GM23338 (cell line): Measurements from ENCODE around the gene NT5DC3. TPM values are rescaled to one million over a fixed set of nuclear protein-coding genes. Genes with fewer than 3 reads are reported as not detected.

ENCODE experiments used
- ATAC-seq: fragments of 200-7000 bp; cut with Tn5 transposase; 3 replicates; pipeline ENCODE4 v1.9.1; 2020
- DNase-seq: peaks from one replicate; pipeline ENCODE4 v3.0.0-alpha.2; 2015; ENCODE audit warnings: low spot score
- H2AFZ ChIP-seq: fragments of 200-600 bp; sonication (generic); 2 replicates; pipeline ENCODE4 v1.8.0; 2016; ENCODE audit warnings: antibody characterized with exemption, mild to moderate bottlenecking, moderate library complexity
- H3F3A ChIP-seq: fragments of 200-600 bp; sonication (generic); replicated peaks from 2 replicates; pipeline ENCODE4 v1.8.0; 2017; ENCODE audit warnings: antibody characterized with exemption, mixed run types, low read depth
- H3K27ac ChIP-seq: fragments of 200-600 bp; sonication (generic); 2 replicates; pipeline ENCODE4 v1.6.1; 2016; ENCODE audit warnings: low read depth
- H3K27me3 ChIP-seq: fragments of 200-600 bp; sonication (generic); 2 replicates; pipeline ENCODE4 v1.8.0; 2016; ENCODE audit warnings: mild to moderate bottlenecking, mixed run types, moderate library complexity; ENCODE audit not compliant: insufficient read depth
- H3K36me3 ChIP-seq: fragments of 200-600 bp; sonication (generic); 2 replicates; pipeline ENCODE4 v1.8.0; 2016; ENCODE audit warnings: mild to moderate bottlenecking; ENCODE audit not compliant: insufficient read depth
- H3K4me1 ChIP-seq: fragments of 200-600 bp; sonication (generic); 2 replicates; pipeline ENCODE4 v1.8.0; 2016; ENCODE audit warnings: mild to moderate bottlenecking, moderate library complexity; ENCODE audit not compliant: insufficient read depth
- H3K4me2 ChIP-seq: fragments of 200-600 bp; sonication (generic); 2 replicates; pipeline ENCODE4 v1.7.1; 2017; ENCODE audit warnings: mixed run types
- H3K4me3 ChIP-seq: fragments of 200-600 bp; sonication (generic); 2 replicates; pipeline ENCODE4 v1.6.1; 2016; ENCODE audit warnings: mixed run types
- H3K79me2 ChIP-seq: fragments of 200-600 bp; sonication (generic); replicated peaks from 2 replicates; pipeline ENCODE4 v1.8.0; 2017; ENCODE audit warnings: mild to moderate bottlenecking; ENCODE audit not compliant: insufficient read depth
- H3K9me2 ChIP-seq: fragments of 200-600 bp; sonication (generic); 2 replicates; pipeline ENCODE4 v1.8.0; 2017; ENCODE audit not compliant: insufficient read depth
- H4K20me1 ChIP-seq: fragments of 200-600 bp; sonication (generic); replicated peaks from 2 replicates; pipeline ENCODE4 v1.8.0; 2017; ENCODE audit warnings: mild to moderate bottlenecking; ENCODE audit not compliant: insufficient read depth
- H3K27ac Mint-ChIP-seq: 2 replicates; pipeline ENCODE4 v1.8.0; 2020; ENCODE audit warnings: inconsistent platforms, mild to moderate bottlenecking, moderate library complexity, mixed read lengths
- H3K27me3 Mint-ChIP-seq: 3 replicates; pipeline ENCODE4 v1.8.0; 2022; ENCODE audit warnings: low read depth, mild to moderate bottlenecking, moderate library complexity, mixed read lengths, inconsistent platforms; ENCODE audit not compliant: insufficient read depth, poor library complexity
- H3K36me3 Mint-ChIP-seq: 3 replicates; pipeline ENCODE4 v1.8.0; 2021; ENCODE audit warnings: low read depth, mild to moderate bottlenecking, inconsistent platforms, moderate library complexity, mixed read lengths
- H3K4me1 Mint-ChIP-seq: 3 replicates; pipeline ENCODE4 v1.8.0; 2020; ENCODE audit warnings: mild to moderate bottlenecking, inconsistent platforms, mixed read lengths
- H3K4me3 Mint-ChIP-seq: 3 replicates; pipeline ENCODE4 v1.8.0; 2021; ENCODE audit warnings: moderate library complexity, mild to moderate bottlenecking, inconsistent platforms, mixed read lengths
- H3K9me3 Mint-ChIP-seq: 3 replicates; pipeline ENCODE4 v1.8.0; 2020; ENCODE audit warnings: moderate library complexity, mild to moderate bottlenecking, inconsistent platforms, mixed read lengths
- CREB1 ChIP-seq: fragments of 250-450 bp; sonication (Bioruptor Pico); IDR thresholded peaks from 2 replicates; pipeline ENCODE4 v1.5.0; 2020; ENCODE audit warnings: low read depth, mild to moderate bottlenecking, moderate library complexity
- CTCF ChIP-seq, 2 experiments: fragments of 200-600 bp in 1 of 2; sonication (generic) in 1 of 2; conservative IDR thresholded peaks; 2 replicates each; pipeline versions ENCODE4 v1.5.1 to v1.6.1; 2016 to 2017; ENCODE audit warnings: antibody characterized with exemption in 2 of 2, low read depth in 2 of 2, mild to moderate bottlenecking in 2 of 2, moderate library complexity in 1 of 2
- ETS1 ChIP-seq: IDR thresholded peaks from 2 replicates; pipeline ENCODE4 v1.6.1; 2016; ENCODE audit warnings: antibody characterized with exemption
- EZH2 ChIP-seq: fragments of 200-600 bp; sonication (generic); IDR thresholded peaks from one replicate; pipeline ENCODE4 v1.8.0; 2017; ENCODE audit warnings: antibody characterized with exemption, mild to moderate bottlenecking, low read depth; ENCODE audit not compliant: unreplicated experiment
- EZH2phosphoT487 ChIP-seq: fragments of 200-600 bp; sonication (generic); IDR thresholded peaks from one replicate; pipeline ENCODE4 v1.8.1; 2018; ENCODE audit warnings: antibody characterized with exemption; ENCODE audit not compliant: unreplicated experiment
- JUNB ChIP-seq: IDR thresholded peaks from one replicate; pipeline ENCODE4 v1.6.1; 2016; ENCODE audit warnings: antibody characterized with exemption; ENCODE audit not compliant: unreplicated experiment
- NANOG ChIP-seq: IDR thresholded peaks from 2 replicates; pipeline ENCODE4 v1.6.1; 2016; ENCODE audit warnings: antibody characterized with exemption, borderline replicate concordance
- POLR2AphosphoS5 ChIP-seq: IDR thresholded peaks from 2 replicates; pipeline ENCODE4 v1.6.1; 2016; ENCODE audit warnings: antibody characterized with exemption, low read depth
- STAT1 ChIP-seq: IDR thresholded peaks from one replicate; pipeline ENCODE4 v1.6.1; 2016; ENCODE audit warnings: antibody characterized with exemption; ENCODE audit not compliant: unreplicated experiment
- ZNF114 ChIP-seq: fragments of 250-450 bp; sonication (Bioruptor Pico); IDR thresholded peaks from 2 replicates; pipeline ENCODE4 v1.5.0; 2020; ENCODE audit warnings: mild to moderate bottlenecking, moderate library complexity
- ZNF331 ChIP-seq: fragments of 250-450 bp; sonication (Bioruptor Pico); IDR thresholded peaks from 2 replicates; pipeline ENCODE4 v1.5.0; 2020; ENCODE audit warnings: low read depth, mild to moderate bottlenecking, moderate library complexity
- ZNF462 ChIP-seq: fragments of 250-450 bp; sonication (Bioruptor Pico); IDR thresholded peaks from 2 replicates; pipeline ENCODE4 v1.5.0; 2020; ENCODE audit warnings: mild to moderate bottlenecking, moderate library complexity
- polyA plus RNA-seq: library from polyadenylated mRNA; unstranded; fragments of >200 nt; fragmentation: Nextera tagmentation; extraction: Ambion mirVana; gene quantifications from 2 replicates; pipeline ENCODE4 v1.2.1, GENCODE V29; 2016
- total RNA-seq: library from RNA; depleted of rRNA; stranded (reverse); fragments of >200 nt; shearing (Covaris generic); gene quantifications from 2 replicates; pipeline ENCODE4 v1.2.3, GENCODE V29; 2014

NT5DC3 gene
- total and polyA plus RNA-seq, 2 experiments from 2014 or later: 2.2 to 12.5 TPM

GRCh38 chr12:103757248-103757647 is 83.8 kb downstream of the NT5DC3 start (continued):
- no peak for TF ChIP-seq CTCF (conservative IDR thresholded peaks at IDR 0.05; ENCODE audit: low read depth in 2 of 2)
- TF ChIP-seq ZNF114 (CRISPR knock-in tag): no peak
- no peak for TF ChIP-seq ZNF331
- TF ChIP-seq EZH2: no peak
- no peak for TF ChIP-seq NANOG
- TF ChIP-seq STAT1: no peak
- TF ChIP-seq CREB1 (CRISPR knock-in tag): no peak
- no peak for TF ChIP-seq POLR2AphosphoS5
- TF ChIP-seq EZH2phosphoT487: no peak
- no peak for TF ChIP-seq ETS1

DNA sequence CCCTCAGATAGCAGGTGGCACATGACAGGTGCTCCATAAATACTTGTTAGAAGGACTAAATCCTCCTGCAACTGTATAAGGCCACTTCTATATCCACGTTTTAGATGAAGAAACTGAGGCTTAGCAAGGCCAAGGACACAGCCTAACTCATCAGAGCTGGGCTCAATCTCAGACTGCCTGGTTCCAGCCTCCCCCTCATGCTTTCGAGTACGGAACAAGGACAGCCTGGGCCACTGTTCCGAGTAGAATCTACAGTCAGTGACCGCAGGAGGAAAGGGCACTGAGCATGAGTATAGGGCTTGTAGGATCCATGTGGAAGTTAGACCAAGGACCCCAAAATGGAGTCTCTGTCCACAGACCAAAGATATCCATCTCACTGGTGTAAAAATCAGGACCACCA is 84.6 kb downstream of the NT5DC3 start:
- H3K27ac Mint-ChIP-seq: no peak overlapping the region
- no peaks in the 10 kb centered on the region for H3K36me3 ChIP-seq
- peaks cover 10% of the 10 kb centered on the region for H3K4me1 Mint-ChIP-seq
- peaks cover 2% of the 10 kb centered on the region for H3K27me3 Mint-ChIP-seq
- no peaks in the 10 kb centered on the region for H3K4me1 ChIP-seq
- H3K9me2 ChIP-seq: no peaks in the 10 kb centered on the region
- no peak overlapping the region for H2AFZ ChIP-seq
- H3K36me3 Mint-ChIP-seq: no peaks in the 10 kb centered on the region
- H3K79me2 ChIP-seq: no peaks in the 10 kb centered on the region
- no peak overlapping the region for H3K4me2 ChIP-seq
- no peak overlapping the region for H3K27ac ChIP-seq
- ATAC-seq (no peak), DNase-seq (no peak)
- no peak overlapping the region for H3K4me3 Mint-ChIP-seq
- no peaks in the 10 kb centered on the region for H4K20me1 ChIP-seq
- H3K9me3 Mint-ChIP-seq: no peaks in the 10 kb centered on the region
- H3K4me3 ChIP-seq: no peak overlapping the region
- H3F3A ChIP-seq: no peaks in the 10 kb centered on the region
- no peaks in the 10 kb centered on the region for H3K27me3 ChIP-seq
- TF ChIP-seq CREB1 (CRISPR knock-in tag): no peak
- TF ChIP-seq JUNB: no peak
- no peak for TF ChIP-seq EZH2
- TF ChIP-seq NANOG: no peak
- TF ChIP-seq CTCF (conservative IDR thresholded peaks at IDR 0.05; ENCODE audit: low read depth in 2 of 2): no peak
- no peak for TF ChIP-seq STAT1
- TF ChIP-seq ZNF114 (CRISPR knock-in tag): no peak
- TF ChIP-seq ETS1: no peak
- TF ChIP-seq ZNF462 (CRISPR knock-in tag): no peak
- no peak for TF ChIP-seq ZNF331
